ENCODE results near the gene NFASC. TPM values are rescaled to one million over a fixed set of nuclear protein-coding genes. Genes with fewer than 3 reads are reported as not detected.
A peak's percentile ranks its signal among the peaks of the same experiment; 100 is the strongest.

The NFASC gene
- total RNA-seq, 1 experiment from 2014 or later = 23.6 TPM

GRCh38 chr1:204869097-204869496 is 1.6 kb upstream of the NFASC start:
- DNase-seq = no peak
- no peaks in the 10 kb centered on the region; the same call in 1 of the 2 replicates for H3K27me3 ChIP-seq (ENCODE audit: control insufficient read depth, insufficient read depth, low read length)
- H3K4me3 ChIP-seq (ENCODE audit: insufficient read depth, low read depth, low read length) = no peak overlapping the region
- H3K36me3 ChIP-seq (replicated peaks; ENCODE audit: control insufficient read depth, insufficient read depth, low read length) = no peaks in the 10 kb centered on the region

GRCh38 chr1:204871405-204872037 is 859 bp downstream of the NFASC start:
- no peak for DNase-seq
- Histone ChIP-seq H3K27me3 (ENCODE audit: control insufficient read depth, insufficient read depth, low read length) (no peaks in the 10 kb centered on the region; the same call in 1 of the 2 replicates), H3K36me3 (replicated peaks; ENCODE audit: control insufficient read depth, insufficient read depth, low read length) (no peaks in the 10 kb centered on the region), H3K4me3 (ENCODE audit: insufficient read depth, low read depth, low read length) (no peak overlapping the region)

GRCh38 chr1:204872262-204872881 is 1.7 kb downstream of the NFASC start:
- Histone ChIP-seq H3K4me3 (ENCODE audit: insufficient read depth, low read depth, low read length) (no peak overlapping the region), H3K27me3 (ENCODE audit: control insufficient read depth, insufficient read depth, low read length) (no peaks in the 10 kb centered on the region; the same call in 1 of the 2 replicates), H3K36me3 (replicated peaks; ENCODE audit: control insufficient read depth, insufficient read depth, low read length) (no peaks in the 10 kb centered on the region)
- DNase-seq = no peak

- no peak for DNase-seq
- no peaks in the 10 kb centered on the region for H3K36me3 ChIP-seq (replicated peaks; ENCODE audit: control insufficient read depth, insufficient read depth, low read length)
- no peaks in the 10 kb centered on the region; the same call in 1 of the 2 replicates for H3K27me3 ChIP-seq (ENCODE audit: control insufficient read depth, insufficient read depth, low read length)
- no peak overlapping the region for H3K4me3 ChIP-seq (ENCODE audit: insufficient read depth, low read depth, low read length)
Measured at GRCh38 chr1:204873176-204873575, 2.5 kb downstream of the NFASC start.

- DNase-seq = no peak
- Histone ChIP-seq H3K36me3 (replicated peaks; ENCODE audit: control insufficient read depth, insufficient read depth, low read length) (no peaks in the 10 kb centered on the region), H3K27me3 (ENCODE audit: control insufficient read depth, insufficient read depth, low read length) (no peaks in the 10 kb centered on the region; the same call in 1 of the 2 replicates)
Measured at GRCh38 chr1:204873714-204874113, 3.1 kb downstream of the NFASC start.

GRCh38 chr1:204874274-204874673 is 3.6 kb downstream of the NFASC start:
- Histone ChIP-seq H3K36me3 (replicated peaks; ENCODE audit: control insufficient read depth, insufficient read depth, low read length) (no peaks in the 10 kb centered on the region), H3K4me3 (ENCODE audit: insufficient read depth, low read depth, low read length) (no peak overlapping the region), H3K27me3 (ENCODE audit: control insufficient read depth, insufficient read depth, low read length) (no peaks in the 10 kb centered on the region; the same call in 1 of the 2 replicates)
- no peak for DNase-seq

More at GRCh38 chr1:204873714-204874113, 3.1 kb downstream of the NFASC start:
- no peak overlapping the region for H3K4me3 ChIP-seq (ENCODE audit: insufficient read depth, low read depth, low read length)

GRCh38 chr1:204875255-204875654 is 4.6 kb downstream of the NFASC start:
- peak; percentile 37 for DNase-seq
- Histone ChIP-seq H3K36me3 (replicated peaks; ENCODE audit: control insufficient read depth, insufficient read depth, low read length) (no peaks in the 10 kb centered on the region), H3K4me3 (ENCODE audit: insufficient read depth, low read depth, low read length) (no peak overlapping the region), H3K27me3 (ENCODE audit: control insufficient read depth, insufficient read depth, low read length) (no peaks in the 10 kb centered on the region; the same call in 1 of the 2 replicates)

- H3K4me3 ChIP-seq (ENCODE audit: insufficient read depth, low read depth, low read length) = no peak overlapping the region
- H3K27me3 ChIP-seq (ENCODE audit: control insufficient read depth, insufficient read depth, low read length) = no peaks in the 10 kb centered on the region
- DNase-seq = no peak
- no peaks in the 10 kb centered on the region for H3K36me3 ChIP-seq (replicated peaks; ENCODE audit: control insufficient read depth, insufficient read depth, low read length)
Measured at GRCh38 chr1:204878621-204879234, 8.1 kb downstream of the NFASC start.

GRCh38 chr1:204879351-204879750 is 8.7 kb downstream of the NFASC start:
- DNase-seq = no peak
- Histone ChIP-seq H3K27me3 (ENCODE audit: control insufficient read depth, insufficient read depth, low read length) (no peaks in the 10 kb centered on the region), H3K4me3 (ENCODE audit: insufficient read depth, low read depth, low read length) (no peak overlapping the region), H3K36me3 (replicated peaks; ENCODE audit: control insufficient read depth, insufficient read depth, low read length) (no peaks in the 10 kb centered on the region)

- no peak for DNase-seq
- no peak overlapping the region for H3K4me3 ChIP-seq (ENCODE audit: insufficient read depth, low read depth, low read length)
- no peaks in the 10 kb centered on the region for H3K36me3 ChIP-seq (replicated peaks; ENCODE audit: control insufficient read depth, insufficient read depth, low read length)
- H3K27me3 ChIP-seq (ENCODE audit: control insufficient read depth, insufficient read depth, low read length) = no peaks in the 10 kb centered on the region
Measured at GRCh38 chr1:204880906-204881305, 10.2 kb downstream of the NFASC start.

GRCh38 chr1:204882479-204882878 is 11.8 kb downstream of the NFASC start:
- no peak for DNase-seq
- Histone ChIP-seq H3K27me3 (ENCODE audit: control insufficient read depth, insufficient read depth, low read length) (no peaks in the 10 kb centered on the region), H3K36me3 (replicated peaks; ENCODE audit: control insufficient read depth, insufficient read depth, low read length) (no peaks in the 10 kb centered on the region), H3K4me3 (ENCODE audit: insufficient read depth, low read depth, low read length) (no peak overlapping the region)

- H3K36me3 ChIP-seq (replicated peaks; ENCODE audit: control insufficient read depth, insufficient read depth, low read length) = no peaks in the 10 kb centered on the region
- no peaks in the 10 kb centered on the region for H3K27me3 ChIP-seq (ENCODE audit: control insufficient read depth, insufficient read depth, low read length)
- no peak overlapping the region for H3K4me3 ChIP-seq (ENCODE audit: insufficient read depth, low read depth, low read length)
- DNase-seq = no peak
Measured at GRCh38 chr1:204883405-204883804, 12.7 kb downstream of the NFASC start.

GRCh38 chr1:204885288-204885711 is 14.6 kb downstream of the NFASC start:
- Histone ChIP-seq H3K27me3 (ENCODE audit: control insufficient read depth, insufficient read depth, low read length) (no peaks in the 10 kb centered on the region), H3K36me3 (replicated peaks; ENCODE audit: control insufficient read depth, insufficient read depth, low read length) (no peaks in the 10 kb centered on the region), H3K4me3 (ENCODE audit: insufficient read depth, low read depth, low read length) (no peak overlapping the region)
- DNase-seq = no peak

- no peak for DNase-seq
- Histone ChIP-seq H3K4me3 (ENCODE audit: insufficient read depth, low read depth, low read length) (no peak overlapping the region), H3K27me3 (ENCODE audit: control insufficient read depth, insufficient read depth, low read length) (no peaks in the 10 kb centered on the region), H3K36me3 (replicated peaks; ENCODE audit: control insufficient read depth, insufficient read depth, low read length) (no peaks in the 10 kb centered on the region)
Measured at GRCh38 chr1:204885790-204886189, 15.1 kb downstream of the NFASC start.

GRCh38 chr1:204887846-204888245 is 17.2 kb downstream of the NFASC start:
- no peak for DNase-seq
- Histone ChIP-seq H3K36me3 (replicated peaks; ENCODE audit: control insufficient read depth, insufficient read depth, low read length) (no peaks in the 10 kb centered on the region), H3K27me3 (ENCODE audit: control insufficient read depth, insufficient read depth, low read length) (no peaks in the 10 kb centered on the region), H3K4me3 (ENCODE audit: insufficient read depth, low read depth, low read length) (no peak overlapping the region)
